Activated CD4-positive, alpha-beta T cell treated with anti-CD3 and anti-CD28 coated beads for 1 hour (primary cell): ENCODE data around the gene ATG16L1.
"Not testable (repeated sequence)": the region's sequence is repeated elsewhere in the genome, so short reads cannot be mapped to it uniquely, and the experiment has no call there.

Source experiments
- DNase-seq: peaks from one replicate; pipeline ENCODE4 v3.0.0-alpha.2; 2020

The ATG16L1 gene

GRCh38 chr2:233297076-233297475, 45.6 kb downstream of the ATG16L1 start:
- DNase-seq = no peak

DNA sequence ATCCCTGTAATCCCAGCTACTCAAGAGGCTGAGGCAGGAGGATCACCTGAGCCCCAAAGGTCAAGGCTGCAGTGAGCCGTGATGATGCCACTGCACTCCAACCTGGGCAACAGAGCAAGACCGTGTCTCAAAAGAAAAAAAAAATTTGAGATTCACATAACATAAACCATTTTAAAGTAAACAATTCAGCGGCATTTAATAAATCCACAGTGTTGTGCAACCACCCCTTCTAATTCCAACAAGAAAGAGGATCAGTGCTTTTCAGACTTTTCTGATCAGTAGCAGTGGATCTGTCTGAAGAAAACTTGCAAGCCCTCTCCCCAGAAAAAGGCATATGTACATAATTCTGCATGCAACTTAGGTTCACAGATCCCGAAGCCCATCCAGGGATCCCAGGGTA, 48.9 kb downstream of the ATG16L1 start:
- no peak for DNase-seq

DNA sequence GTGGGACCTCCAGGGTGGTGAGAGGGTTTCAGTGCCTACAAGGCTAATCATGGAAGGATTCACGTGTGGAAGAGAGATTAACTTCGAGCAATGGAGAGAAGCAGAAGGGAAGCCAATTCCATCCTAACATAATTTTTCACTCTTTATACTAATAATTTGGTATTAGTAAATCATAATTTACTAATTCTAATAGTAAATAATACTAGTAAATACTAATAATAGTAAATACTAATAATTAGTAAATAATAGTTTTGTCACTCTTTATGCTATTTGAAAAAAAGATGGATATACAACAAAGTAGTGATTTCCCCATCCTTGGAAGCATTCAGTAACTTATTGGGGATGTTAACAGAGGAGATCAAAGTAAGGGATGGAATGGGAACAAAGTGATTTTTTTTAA, 49.8 kb downstream of the ATG16L1 start:
- DNase-seq = no peak

GRCh38 chr2:233301811-233302210, 50.3 kb downstream of the ATG16L1 start:
- DNase-seq = no peak

- no peak for DNase-seq
Observed at GRCh38 chr2:233303252-233303651, 51.8 kb downstream of the ATG16L1 start.

GRCh38 chr2:233307565-233307964, 56.1 kb downstream of the ATG16L1 start, which contains the start of gene SAG:
Gene SAG (plus strand): TSS chr2:233307816. CDS start chr2:233309190, 1,374 bp downstream.
- no peak for DNase-seq

DNA sequence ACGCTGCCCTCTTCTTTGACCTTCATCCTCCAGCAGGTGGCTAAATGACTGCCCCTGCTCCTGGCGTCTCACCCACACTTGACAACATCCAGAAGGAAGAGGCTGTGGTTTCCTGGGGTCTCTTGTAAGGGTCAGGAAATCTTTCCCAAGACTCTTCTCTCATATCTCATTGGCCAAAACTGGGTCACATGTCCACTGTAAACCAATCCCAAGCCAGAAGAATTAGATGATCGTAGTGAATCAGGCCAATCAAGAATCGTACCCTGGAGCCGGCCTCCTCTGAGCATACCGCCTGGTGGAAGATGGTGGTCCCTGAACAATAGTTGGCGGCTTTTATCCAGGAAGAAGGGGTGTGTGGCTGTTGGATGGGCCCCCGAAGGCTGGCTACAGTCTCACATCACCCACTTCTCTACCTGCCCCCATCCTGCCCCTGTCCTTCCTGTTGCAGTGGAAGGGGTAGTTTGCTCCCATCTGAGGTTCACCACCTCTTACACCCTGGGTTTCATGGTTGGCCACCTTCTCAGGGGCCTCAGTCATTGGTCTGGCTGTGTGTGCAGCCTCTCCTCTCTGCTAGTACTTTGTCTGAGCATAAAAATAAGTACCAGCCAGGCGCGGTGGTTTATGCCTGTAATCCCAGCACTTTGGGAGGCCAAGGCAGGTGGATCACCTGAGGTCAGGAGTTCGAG, 59.9 kb downstream of the ATG16L1 start:
- DNase-seq = no peak

DNA sequence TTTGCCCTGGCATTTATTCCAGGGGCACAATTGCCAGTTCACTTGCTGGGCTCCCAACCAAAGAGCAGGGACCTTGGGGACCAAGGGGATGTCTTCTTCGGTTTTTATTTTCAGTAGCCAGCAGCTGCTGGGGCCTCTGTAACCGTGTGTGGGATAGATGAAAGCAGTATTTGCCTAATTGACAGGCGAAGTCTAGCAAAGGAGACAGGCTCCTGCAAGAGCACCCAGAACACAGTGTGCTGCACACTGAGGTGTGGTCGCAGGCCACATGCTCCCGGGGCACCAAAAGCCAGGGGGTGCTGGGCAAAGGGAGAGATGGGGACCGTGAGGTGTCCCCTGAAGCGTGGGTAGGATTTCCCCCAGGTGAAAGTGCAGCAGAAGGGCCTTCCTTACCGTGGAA, 61.4 kb downstream of the ATG16L1 start:
- DNase-seq = no peak

- no peak for DNase-seq
Observed at GRCh38 chr2:233314180-233314925, 62.9 kb downstream of the ATG16L1 start.

GRCh38 chr2:233317196-233317943, 65.9 kb downstream of the ATG16L1 start:
- no peak for DNase-seq

DNA sequence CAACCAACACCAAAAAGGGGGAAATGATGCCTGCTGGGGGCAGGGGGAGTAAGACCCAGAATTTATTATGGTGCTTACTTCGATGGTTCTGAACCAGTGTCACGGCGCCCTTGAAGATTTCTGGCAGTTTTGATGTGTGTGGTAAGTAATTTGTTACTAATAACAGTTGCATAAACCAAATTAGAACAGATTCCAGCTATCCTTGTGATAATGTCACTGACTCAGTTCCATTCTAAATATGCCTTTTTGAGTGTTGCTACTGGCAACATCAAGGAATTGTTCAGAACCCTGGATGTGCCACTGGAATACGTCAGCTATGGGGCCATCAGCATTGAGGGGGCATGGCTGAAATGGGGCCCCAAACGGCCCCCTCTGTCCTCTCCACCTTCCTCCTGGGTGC, 67.8 kb downstream of the ATG16L1 start:
- no peak for DNase-seq

DNA sequence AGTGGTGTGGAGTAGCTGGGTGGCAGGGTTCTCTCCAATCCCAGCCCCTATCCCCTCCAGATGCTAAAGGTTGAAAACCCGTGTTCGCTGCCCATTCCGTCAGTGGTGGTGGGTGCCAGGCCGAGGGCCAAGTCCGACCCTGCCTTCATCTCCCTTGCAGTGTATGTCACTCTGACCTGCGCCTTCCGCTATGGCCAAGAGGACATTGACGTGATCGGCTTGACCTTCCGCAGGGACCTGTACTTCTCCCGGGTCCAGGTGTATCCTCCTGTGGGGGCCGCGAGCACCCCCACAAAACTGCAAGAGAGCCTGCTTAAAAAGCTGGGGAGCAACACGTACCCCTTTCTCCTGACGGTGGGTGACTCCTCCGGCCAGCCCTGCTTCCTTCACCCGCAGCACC, 69.0 kb downstream of the ATG16L1 start:
- DNase-seq = no peak

DNA sequence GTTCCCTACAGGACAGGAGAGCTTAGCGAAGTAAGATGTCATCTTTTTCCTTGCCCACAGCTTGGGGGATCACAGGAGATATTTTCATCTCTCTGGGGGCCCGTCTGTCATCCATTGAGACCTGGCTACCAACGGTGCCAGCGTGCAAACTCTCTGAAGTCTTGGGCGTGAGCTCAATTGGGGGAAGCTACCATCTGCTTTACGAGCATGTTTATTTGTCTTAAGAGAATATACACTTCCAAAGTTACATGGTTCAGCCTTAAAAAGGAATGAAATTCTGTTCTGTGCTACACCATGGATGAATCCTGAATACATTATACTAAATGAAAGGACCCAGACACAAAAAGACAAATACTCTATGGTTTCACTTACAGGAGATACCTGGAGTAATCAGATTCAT, 69.7 kb downstream of the ATG16L1 start:
- DNase-seq = no peak

DNA sequence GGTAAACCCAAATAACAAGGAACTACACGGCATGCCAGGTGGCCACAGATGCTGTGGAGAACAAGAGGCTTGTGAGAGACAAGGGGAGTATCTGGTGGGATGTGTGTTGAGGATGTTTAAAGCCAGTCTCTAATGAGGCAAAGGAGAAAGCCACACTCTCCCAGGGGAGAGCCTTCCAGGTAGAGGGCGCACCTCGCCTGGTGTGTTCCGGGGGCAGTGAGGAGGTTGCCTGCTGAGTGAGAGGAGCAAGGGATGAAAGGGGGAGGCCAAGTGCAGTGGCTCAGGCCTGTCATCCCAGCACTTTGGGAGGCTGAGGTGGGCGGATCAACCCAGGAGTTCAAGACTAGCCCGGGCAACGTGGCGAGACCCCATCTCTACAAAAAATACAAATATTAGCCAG, 72.4 kb downstream of the ATG16L1 start:
- no peak for DNase-seq

GRCh38 chr2:233325256-233325655, 73.8 kb downstream of the ATG16L1 start:
- DNase-seq = no peak

DNA sequence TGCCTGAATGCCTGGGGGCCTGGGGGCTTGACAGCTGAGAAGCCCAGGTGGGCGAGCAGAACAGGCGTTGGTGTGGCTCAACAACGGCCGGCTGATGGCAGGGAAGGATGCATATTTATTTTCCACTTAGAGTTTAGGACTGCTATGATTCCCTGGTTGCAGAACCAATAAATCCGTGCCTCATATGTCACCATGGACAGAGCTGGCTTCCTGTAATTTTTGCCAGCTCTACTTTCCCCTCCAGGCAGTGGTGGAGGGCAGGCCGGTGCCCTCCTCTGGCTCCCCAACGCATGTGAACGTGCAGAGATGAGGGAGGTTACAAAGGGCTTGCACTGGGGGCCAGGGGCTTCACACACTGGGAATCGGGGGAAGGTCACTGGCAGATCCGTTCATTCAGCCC, 74.3 kb downstream of the ATG16L1 start:
- DNase-seq = no peak

GRCh38 chr2:233326500-233326899, 75.0 kb downstream of the ATG16L1 start:
- no peak for DNase-seq

DNA sequence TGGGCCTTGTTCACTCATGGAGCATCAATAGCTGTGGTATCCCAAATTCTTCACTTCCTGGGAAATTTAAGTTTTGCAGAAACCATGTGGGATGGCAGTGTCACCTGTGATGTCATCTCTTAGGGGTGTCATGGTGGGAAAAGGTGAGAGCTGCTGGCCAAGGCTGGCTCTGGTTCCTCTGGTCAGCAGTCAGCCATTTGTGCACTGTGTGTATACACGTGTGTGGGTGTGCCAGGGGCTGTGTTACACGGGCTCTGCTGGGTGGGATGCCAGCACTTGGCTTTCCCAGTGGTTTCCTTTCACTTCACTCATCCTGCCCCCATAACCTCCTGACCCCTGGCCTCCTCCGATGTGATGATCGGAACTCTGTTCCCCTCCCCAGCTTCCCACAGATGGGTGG, 77.4 kb downstream of the ATG16L1 start:
- DNase-seq = no peak

DNA sequence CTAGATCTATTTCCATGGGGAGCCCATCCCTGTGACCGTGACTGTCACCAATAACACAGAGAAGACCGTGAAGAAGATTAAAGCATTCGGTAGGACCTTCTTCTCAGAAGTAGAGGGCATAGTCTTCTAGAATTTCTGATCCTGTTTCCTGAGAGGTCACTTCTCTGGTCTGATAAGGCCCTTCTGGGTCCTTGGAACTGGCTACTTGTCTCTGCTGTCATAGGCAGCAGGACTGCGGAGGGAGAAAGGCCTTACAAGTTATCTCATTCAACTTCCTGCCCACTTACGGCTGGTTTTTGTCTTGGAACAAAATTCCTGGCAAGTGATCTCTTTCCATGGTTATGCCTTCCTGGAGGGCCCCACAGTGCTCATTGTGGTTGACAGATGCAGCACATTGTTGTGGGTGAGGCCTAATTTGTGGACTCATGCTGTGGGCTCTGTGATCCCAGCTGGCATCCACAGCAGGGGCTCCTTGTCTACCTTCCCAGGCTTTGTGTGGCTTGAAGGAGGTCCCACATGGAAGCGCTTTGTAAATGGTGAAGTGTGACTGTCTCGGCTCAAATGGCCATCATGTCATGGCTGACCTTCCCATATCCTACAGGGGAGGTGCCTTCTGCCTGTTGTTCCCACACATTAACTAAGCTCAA, 78.1 kb downstream of the ATG16L1 start:
- no peak for DNase-seq

GRCh38 chr2:233331536-233331935, 80.1 kb downstream of the ATG16L1 start:
- DNase-seq = peak; percentile 62

DNA sequence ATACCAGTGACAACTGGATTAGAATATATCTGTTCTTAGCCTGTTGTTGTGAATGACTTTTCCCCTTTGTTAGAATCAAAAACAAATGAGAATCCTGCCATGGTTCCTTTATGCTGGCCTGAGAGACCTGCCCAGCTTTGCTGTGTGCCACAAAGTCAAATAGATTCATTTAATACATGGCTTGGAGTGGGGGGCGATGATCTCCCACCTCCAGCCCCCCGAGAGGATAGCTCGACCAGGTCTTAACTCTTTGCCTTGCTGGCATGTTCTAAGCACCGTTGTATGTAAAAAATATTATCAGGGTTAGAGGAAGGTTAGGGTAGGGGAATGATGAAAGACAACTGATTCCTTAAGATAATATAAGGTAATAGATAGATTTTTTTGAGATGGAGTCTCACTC, 80.7 kb downstream of the ATG16L1 start:
- no peak for DNase-seq

DNA sequence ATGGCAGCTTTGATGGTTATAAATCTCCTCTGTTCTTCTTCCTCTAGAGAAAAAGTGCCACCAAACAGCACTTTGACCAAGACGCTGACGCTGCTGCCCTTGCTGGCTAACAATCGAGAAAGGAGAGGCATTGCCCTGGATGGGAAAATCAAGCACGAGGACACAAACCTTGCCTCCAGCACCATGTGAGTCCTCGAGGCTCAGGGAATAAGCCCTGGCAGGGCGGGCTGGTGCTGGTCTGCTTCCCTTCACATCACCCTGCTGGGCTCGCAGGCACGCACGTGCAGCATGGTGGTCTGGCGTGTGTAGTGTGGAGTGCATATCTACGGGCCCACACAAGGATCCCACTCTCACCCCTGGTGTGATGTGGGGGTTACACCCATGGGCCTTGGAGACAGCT, 83.4 kb downstream of the ATG16L1 start:
- DNase-seq = no peak

DNA sequence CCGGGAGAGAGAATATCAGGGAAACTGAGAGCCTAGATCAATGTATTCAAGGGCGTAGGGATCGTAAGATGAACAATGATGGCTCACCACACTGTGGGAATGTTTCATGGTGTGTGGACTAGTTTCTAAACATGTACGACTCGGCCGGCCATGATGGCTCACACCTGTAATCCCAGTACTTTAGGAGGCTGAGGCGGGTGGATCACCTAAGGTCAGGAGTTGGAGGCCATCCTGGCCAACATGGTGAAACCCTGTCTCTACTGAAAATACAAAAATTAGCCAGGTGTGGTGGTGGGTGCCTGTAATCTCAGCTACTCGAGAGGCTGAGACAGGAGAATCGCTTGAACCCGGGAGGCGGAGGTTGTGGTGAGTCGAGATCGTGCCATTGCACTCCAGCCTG, 84.6 kb downstream of the ATG16L1 start:
- DNase-seq = not testable (repeated sequence)
